GM18517 (cell line): Measurements from ENCODE around the gene TASOR.
"Not testable (repeated sequence)": the region's sequence is repeated elsewhere in the genome, so short reads cannot be mapped to it uniquely, and the experiment has no call there.

ENCODE experiments used
- ATAC-seq: cut with Tn5 transposase; IDR thresholded peaks from one replicate; pipeline ENCODE4 v1.9.1; 2021; ENCODE audit warnings: mild to moderate bottlenecking, moderate library complexity; ENCODE audit not compliant: unreplicated experiment

TASOR gene, protein sequence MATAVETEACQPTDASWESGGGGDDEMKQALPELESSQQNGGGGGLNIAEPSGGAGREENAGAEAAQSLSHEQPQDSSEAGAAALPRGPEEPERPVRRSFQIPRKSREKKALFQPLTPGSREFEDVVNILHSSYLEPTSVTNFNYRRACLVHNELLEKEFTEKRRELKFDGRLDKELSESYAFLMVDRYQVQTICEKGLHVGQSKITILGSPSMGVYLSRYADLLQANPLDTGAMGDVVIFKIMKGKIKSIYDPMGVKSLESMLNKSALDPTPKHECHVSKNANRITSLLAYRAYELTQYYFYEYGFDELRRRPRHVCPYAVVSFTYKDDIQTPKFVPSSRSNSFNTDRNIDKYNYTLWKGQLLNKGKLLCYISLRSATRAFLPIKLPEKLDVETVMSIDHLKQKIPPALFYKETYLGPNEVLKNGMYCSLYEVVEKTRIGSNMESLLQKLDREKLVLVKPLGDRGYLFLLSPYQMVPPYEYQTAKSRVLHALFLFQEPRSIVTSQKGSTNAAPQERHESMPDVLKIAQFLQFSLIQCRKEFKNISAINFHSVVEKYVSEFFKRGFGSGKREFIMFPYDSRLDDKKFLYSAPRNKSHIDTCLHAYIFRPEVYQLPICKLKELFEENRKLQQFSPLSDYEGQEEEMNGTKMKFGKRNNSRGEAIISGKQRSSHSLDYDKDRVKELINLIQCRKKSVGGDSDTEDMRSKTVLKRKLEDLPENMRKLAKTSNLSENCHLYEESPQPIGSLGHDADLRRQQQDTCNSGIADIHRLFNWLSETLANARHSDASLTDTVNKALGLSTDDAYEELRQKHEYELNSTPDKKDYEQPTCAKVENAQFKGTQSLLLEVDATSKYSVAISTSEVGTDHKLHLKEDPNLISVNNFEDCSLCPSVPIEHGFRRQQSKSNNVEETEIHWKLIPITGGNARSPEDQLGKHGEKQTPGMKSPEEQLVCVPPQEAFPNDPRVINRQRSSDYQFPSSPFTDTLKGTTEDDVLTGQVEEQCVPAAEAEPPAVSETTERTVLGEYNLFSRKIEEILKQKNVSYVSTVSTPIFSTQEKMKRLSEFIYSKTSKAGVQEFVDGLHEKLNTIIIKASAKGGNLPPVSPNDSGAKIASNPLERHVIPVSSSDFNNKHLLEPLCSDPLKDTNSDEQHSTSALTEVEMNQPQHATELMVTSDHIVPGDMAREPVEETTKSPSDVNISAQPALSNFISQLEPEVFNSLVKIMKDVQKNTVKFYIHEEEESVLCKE (N-terminal part only)

DNA sequence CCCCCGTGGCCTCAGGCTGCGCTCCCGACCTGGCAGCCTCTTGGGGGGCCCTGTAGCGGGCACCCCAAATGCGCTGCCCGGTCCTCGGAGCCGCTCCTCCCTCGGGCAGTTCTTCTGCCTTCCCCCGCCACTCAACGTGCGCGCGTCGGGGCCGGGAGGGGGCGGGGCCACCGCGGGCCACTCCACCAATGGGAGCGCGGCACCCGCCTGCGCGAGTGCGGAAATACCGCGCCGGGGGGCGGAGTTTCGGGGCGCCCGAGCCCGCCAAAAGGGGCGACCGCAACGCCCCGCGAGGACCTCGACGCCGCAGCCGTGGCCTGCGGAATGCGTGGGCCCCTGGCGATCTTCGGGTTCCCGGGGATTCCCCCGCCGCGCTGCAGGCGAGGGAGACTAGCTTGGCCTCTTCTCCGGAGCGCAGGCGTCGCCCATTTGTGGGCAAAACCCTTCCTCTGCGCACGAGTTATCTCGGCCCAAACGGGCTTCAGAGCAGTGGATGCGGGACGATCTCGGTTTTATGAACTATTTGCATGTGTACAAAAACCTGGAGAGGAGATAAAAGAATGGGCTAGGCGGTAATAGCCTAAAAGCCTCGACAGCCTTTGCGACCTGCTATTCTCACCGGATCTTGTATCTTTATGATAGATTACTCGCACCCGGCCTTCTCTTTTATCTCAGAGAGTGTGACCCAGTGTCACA is at the start of gene TASOR:
Gene TASOR (minus strand): TSS at position 144 of the 696 bp plus-strand sequence. CDS start 259 bp downstream, outside the sequence.
- peak; percentile 58 for ATAC-seq

DNA sequence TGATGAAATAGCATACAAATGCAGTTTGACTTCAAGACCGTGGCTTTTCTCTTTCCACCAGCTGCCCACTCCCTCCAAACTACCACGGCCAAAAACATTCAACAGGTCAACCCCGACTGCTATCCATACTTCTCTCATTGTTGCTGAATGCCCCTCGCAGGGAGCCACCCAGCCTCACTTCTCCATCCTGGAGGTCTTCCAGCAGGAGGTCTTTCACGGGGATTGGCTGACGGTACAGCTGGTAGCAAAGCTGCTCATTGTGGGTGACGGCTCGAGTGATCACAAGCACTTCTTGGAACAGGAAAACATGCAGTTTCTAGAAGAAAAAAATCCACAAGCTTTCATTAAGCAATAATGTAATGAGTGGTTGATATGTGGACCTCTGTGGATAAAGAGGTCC is 49.0 kb upstream of the TASOR start:
- no peak for ATAC-seq

DNA sequence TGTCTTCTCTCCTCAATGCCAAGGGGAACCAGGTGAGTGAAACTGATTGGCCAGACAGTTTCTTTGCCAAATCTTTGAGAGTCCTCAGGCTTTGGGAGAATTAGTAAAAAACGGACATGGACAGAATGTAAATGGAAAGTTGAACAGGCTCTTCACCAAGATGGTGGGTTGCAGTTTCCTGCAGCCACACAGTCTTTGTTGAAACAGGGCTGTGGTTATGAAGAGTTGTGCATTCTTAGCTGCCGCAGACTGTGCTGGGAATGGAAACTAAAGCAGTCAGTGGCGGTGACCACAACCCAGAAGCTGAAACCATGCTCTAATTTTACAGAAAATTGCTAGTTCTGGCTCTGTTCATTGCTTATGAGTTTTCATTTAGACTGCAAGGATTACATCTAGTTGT is 42.1 kb upstream of the TASOR start:
- peak; percentile 96 for ATAC-seq

DNA sequence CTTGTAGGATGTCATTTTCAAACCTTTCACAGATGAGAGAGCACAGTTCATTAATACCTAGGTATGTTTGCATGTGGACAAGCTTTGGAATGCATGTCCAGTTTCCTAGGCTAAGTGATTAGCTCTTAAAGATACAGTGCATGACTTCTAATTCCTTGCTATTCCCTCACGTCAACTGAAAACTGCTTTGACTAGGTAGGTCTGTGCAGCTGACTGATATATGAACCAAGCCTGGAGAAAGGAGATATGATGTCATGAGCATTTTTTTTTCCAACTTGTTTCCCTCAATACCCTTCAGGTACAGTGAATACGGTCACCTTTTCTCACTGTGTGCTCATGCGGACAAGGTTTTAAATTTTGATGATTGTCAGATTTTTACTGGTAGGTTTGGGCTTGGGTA is 41.6 kb upstream of the TASOR start:
- ATAC-seq = no peak

DNA sequence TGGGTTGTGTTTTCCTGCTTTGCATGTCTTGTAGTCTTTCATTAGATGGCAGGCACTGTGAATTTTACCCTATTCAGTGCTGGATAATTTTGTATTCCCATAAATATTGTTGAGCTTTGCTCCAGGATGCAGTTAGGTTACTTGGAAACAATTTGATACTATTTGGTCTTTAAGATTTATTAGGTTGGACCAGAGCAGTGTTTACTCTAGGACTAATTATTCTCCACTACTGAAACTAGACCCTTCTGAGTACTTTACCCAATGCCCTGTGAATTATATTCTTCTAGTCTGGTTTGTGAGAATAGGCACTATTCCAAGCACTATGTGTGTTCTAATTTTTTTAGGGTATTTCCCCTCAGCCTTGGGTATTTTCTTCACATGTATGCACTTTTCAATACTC is 37.8 kb upstream of the TASOR start:
- ATAC-seq = no peak

DNA sequence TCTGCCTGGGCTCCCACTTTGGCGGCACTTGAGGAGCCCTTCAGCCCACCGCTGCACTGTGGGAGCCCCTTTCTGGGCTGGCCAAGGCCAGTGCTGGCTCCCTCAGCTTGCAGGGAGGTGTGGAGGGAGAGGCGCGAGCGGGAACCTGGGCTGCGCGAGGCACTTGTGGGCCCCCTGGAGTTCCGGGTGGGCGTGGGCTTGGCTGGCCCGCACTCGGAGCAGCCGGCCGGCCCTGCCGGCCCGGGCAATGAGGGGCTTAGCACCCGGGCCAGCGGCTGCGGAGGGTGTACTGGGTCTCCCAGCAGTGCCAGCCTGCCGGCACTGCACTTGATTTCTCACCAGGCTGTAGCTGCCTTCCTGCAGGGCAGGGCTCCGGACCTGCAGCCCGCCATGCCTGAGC is 35.7 kb upstream of the TASOR start:
- not testable (repeated sequence) for ATAC-seq

DNA sequence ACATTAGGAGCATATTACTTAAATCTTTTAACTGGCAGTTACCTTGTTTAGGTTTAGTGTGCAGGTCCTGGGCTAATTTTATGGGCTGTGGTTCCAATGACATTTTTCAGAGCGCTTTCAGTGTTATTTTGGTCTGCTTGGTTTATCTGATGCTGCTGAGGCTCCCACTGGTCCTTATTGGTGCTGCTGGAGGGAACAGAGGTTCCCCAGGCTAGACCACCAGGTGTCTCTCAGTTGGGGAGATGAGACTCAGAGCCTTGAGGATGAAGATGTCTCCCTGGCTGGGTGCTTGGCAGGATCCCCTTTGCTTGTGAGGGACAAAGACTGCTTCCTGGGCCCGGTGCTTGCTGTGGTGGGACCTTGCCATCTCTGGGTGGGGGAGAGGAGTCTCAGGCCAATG is 28.3 kb upstream of the TASOR start:
- ATAC-seq = no peak

DNA sequence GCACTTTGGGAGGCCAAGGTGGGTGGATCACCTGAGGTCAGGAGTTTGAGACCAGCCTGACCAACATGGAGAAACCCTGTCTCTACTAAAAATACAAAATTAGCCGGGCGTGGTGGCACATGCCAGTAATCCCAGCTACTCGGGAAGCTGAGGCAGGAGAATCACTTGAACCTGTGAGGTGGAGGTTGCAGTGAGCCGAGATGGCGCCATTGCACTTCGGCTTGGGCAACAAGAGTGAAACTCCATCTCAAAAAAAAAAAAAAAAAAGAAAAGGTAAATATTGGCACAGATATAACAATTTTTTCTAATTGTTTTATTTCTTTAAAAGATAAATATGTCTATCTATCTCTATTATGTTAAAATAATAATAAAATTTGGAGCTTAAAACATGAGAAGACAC is 24.3 kb upstream of the TASOR start:
- not testable (repeated sequence) for ATAC-seq

DNA sequence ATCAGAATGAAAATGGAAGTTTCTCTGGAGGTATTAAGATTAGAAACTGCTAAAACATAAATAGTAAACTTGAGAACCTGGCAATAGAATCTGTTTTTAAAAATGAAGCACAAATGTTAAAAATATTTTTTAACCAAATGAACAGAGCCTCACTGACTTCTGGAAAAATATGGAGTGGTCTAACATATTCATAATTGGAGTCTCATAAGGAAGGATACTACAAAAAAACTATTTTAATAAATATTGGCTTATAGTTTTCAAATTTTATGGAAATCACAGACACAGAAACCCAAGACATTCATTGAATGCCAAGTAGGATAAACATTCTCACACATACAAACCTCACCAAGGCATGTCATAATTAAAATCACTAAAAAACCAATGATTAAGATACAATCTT is 23.6 kb upstream of the TASOR start:
- ATAC-seq = no peak

DNA sequence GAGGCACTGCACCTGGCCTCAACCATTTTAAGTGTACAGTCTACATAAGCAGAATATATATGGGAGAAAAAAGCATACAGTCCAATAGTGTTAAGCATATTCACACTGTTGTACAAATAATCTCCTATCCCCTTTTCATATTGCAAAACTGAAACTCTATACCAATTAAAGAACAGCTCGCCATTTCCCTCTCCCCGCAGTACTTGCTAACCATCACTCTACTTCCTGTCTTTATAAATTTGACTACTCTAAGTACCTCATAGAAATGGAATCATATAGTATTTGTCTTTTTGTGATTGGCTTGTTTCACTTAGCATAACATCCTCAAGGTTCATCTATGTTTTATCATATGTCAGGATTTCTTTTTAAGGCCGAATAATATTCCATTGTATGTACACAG is 21.6 kb upstream of the TASOR start:
- ATAC-seq = no peak

DNA sequence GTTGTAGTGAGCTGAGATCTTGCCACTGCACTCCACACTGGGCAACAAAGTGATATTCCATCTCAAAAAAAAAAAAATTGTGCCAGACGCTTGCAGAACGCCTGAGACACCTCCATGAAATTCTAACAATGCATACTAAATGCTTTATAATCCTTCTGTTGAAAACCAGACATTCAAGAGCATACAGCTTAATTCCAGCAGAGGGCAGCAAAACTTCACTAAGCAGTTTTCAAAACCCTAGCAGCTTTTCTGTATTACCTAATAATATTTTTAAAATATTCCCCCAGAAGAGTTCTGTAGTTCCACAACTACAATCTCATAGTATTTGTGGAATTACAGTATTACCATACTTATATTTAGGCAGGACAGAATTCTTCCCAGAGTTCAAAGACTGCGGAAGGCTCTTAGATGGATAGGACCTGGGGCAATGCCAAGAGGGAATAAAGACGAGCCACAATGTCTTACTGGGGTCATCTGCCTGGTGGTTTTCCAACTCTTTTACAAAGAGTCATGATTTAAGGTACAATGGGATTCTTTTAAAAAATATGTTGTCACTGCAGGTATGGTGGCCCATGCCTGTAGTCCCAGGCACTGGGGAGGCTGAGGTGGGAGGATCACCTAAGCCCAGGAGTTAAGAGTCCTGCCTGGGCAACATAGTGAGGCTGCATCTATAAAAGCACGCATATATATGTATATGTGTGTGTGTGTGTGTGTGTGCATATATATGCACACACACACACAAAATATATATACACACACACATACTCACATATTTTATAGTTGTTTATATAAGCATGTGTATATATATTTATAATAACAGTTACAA is 19.6 kb upstream of the TASOR start:
- ATAC-seq = no peak

DNA sequence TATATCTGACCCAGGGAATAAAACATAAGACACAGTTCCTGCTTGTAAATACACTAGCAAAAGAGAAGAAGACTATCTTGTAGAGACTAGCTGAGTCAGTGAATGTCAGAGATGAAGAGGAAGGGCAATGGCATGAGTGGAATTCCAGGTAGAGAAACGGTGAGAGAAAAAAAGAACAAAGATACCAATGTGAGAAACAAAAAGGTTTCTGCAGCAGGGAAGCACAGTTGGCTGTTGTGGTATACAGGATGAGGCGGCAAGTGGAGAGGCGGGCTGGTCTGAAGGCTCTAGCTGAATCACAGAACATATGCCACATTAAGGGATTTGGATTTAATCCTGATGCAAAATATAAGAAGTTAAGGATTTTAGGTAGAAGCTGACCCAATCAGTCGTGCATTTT is 17.1 kb upstream of the TASOR start:
- no peak for ATAC-seq

DNA sequence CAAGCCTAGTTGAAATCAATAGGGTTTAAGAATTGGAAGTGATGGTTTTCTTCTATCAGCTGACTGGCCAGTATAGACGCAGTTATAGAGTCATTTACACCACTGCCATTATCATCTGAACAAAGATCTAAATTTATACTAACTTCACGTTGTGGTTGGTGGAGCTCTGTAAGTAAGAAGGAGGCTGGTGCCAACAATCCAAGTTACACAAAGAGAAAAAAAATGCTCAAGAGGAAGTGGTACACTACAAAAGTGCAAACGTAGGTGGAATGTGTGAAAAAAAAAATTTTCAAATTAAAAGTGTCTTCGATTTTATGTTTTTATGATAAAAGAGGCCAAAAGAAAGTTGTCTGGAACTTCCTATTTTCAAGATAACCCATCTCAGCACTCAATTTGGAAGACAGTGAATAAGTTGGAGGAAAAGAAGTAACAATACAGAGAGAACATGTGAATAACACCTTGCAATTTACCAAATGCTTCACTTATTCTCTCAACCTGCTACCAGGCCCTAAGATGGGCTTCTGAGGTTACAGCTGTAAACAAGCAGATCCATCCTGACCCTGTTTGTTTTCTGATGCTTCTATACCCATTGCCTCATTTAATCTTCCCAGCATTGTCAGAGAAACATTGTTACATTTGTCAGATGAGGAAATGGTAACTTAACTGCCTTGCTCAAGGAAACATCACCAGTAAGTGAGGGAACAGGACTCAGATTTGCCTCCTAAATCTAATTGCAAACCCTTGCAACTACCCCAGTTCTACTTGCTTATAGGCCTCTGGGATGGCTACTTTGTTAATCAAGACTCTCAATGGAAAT is 12.0 kb upstream of the TASOR start:
- ATAC-seq = no peak

DNA sequence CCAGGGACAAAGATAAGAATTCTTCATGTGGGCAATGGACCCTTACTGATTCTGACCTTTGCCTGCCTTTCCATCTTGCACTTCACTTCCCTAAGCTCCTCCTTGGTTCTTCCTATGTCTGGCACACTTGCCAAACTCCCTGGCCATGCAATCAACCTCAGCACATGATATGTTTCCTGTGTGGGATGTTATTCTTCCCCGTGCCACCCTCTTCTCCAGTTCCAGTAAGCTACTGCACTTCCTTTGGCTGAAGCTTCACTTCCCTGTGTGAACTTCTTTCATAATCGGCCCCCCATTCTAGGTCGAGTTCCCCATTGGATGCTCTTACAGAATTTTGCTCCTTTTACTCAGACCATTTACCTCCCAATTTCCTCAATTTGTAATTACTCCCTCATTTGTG is 10.7 kb upstream of the TASOR start:
- ATAC-seq = no peak

DNA sequence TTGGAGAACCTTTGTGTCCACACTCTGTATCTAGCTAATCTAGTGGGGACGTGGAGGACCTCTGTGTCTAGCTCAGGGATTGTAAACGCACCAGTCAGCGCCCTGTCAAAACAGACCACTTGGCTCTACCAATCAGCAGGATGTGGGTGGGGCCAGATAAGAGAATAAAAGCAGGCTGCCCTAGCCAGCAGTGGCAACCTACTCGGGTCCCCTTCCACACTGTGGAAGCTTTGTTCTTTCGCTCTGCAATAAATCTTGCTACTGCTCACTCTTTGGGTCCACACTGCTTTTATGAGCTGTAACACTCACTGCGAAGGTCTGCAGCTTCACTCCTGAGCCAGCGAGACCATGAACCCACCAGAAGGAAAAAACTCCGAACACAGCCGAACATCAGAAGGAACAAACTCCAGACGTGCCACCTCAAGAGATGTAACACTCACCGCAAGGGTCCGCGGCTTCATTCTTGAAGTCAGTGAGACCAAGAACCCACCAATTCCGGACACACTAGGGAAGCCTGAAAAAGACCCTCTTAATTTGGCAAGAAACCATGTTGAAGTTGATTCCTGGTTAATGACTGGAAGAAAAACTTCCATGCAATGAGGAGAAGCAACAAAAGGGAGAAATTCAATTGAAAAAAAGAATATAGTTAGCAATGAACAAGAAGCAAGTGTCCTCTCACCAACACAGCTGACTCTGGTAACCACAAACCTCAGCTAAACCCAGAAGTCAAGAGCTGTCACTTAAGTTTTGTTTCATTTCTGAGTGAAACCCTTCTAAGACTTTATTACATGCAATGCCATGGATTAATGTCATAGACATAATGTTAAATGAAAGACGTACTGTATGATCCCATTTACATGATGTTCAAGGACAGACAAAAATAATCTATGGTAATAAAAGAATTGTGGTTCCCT is 9.7 kb upstream of the TASOR start:
- ATAC-seq = peak; percentile 64

DNA sequence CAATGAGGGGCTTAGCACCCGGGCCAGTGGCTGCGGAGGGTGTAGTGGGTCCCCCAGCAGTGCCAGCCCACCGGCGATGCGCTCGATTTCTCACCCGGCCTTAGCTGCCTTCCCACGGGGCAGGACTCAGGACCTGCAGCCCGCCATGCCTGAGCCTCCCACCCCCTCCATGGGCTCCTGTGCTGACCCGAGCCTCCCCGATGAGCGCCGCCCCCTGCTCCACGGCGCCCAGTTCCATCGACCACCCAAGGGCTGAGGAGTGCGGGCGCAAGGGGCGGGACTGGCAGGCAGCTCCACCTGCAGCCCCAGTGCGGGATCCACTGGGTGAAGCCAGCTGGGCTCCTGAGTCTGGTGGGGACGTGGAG is 8.9 kb upstream of the TASOR start:
- not testable (repeated sequence) for ATAC-seq

DNA sequence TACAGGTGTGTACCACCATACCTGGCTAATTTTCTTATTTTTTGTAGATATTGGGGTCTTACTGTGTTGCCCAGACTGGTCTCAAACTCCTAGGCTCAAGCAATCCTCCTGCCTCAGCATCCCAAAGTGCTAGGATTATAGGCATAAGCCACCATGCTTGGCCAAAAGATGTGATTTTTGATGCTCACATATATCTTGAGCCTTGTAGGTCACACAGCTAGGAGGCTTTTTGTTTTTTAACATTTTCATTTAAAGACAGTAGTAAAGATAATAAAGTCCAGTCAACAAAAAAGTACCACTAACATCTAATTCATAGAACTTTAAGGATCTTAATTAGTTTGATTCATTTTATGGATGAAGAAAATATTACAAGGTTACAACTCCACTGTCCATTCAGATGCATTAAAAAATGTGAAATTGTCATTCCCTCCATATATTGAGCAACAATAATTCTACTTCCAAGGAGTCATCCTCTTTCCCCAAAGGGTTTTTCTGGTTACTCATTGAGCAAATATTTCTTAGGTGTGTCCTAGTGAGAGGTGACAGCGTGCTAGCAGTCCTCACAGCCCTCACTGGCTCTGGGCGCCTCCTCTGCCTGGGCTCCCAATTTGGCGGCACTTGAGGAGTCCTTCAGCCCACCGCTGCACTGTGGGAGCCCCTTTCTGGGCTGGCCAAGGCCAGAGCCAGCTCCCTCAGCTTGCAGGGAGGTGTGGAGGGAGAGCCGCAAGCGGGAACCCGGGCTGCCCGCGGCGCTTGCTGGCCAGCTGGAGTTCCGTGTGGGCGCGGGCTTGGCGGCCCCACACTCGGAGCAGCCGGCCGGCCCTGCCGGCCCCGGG is 8.3 kb upstream of the TASOR start:
- no peak for ATAC-seq
